Gastroesophageal sphincter (tissue), 2 donors: Measurements from ENCODE around the gene CLNS1A.

Experiments
- POLR2A ChIP-seq, 2 donors: fragments of 450-650 bp; IDR thresholded peaks; one replicate each; pipeline ENCODE4 v1.6.1; 2017; ENCODE audit warnings: antibody characterized with exemption in 2 of 2, mild to moderate bottlenecking in 2 of 2, moderate library complexity in 1 of 2
- POLR2AphosphoS5 ChIP-seq: sonication (generic); formaldehyde crosslinking; IDR thresholded peaks from one replicate; pipeline ENCODE4 v1.6.1; 2017; ENCODE audit warnings: antibody characterized with exemption

- no peak for TF ChIP-seq POLR2AphosphoS5
- no peak for TF ChIP-seq POLR2A (IDR thresholded peaks at IDR 0.05)
Observed at GRCh38 chr11:77590194-77590782, 47.3 kb downstream of the CLNS1A start.
